H1 (cell line): ENCODE measurements around the gene EYA4. TPM values are rescaled to one million over a fixed set of nuclear protein-coding genes. Genes with fewer than 3 reads are reported as not detected.

Experiments used
- CTCF ChIA-PET: fragments of 300-600 bp; sonication (Branson Sonifier 250); formaldehyde crosslinking; loops from one replicate; lab custom pipeline; 2021; ENCODE audit not compliant: partially characterized antibody; lab: Charles Lee
- POLR2A ChIA-PET: fragments of 300-600 bp; sonication (Branson Sonifier 250); formaldehyde crosslinking; loops from one replicate; lab custom pipeline; 2021; ENCODE audit warnings: inconsistent platforms; ENCODE audit not compliant: partially characterized antibody; lab: Charles Lee
- DNase-seq, 2 experiments: peaks; one replicate each; pipeline versions ENCODE4 v3.0.0 to v3.0.0-alpha.2; 2010 to 2022; ENCODE audit warnings: low spot score in 2 of 2, low read depth in 1 of 2, mixed read lengths in 1 of 2
- FAIRE-seq: peaks from 2 replicates; lab custom pipeline; 2011; peaks lifted over from hg19 to GRCh38; lab: Jason Lieb, UNC
- H2AFZ ChIP-seq: 2 replicates; pipeline ENCODE4 v1.8.1; 2012; ENCODE audit warnings: low read length, inconsistent platforms
- H2AK5ac ChIP-seq: 2 replicates; pipeline ENCODE4 v1.6.1; 2013; ENCODE audit warnings: low read depth, low read length
- H2BK120ac ChIP-seq: replicated peaks from 2 replicates; pipeline ENCODE3; 2013; ENCODE audit warnings: low read depth, low read length, inconsistent platforms
- H2BK12ac ChIP-seq: 2 replicates; pipeline ENCODE4 v1.6.1; 2013; ENCODE audit warnings: low read depth, low read length
- H2BK15ac ChIP-seq: 2 replicates; pipeline ENCODE4 v1.6.1; 2013; ENCODE audit warnings: low read length
- H2BK20ac ChIP-seq: 2 replicates; pipeline ENCODE4 v1.6.1; 2013; ENCODE audit warnings: low read length
- H2BK5ac ChIP-seq: 2 replicates; pipeline ENCODE4 v1.6.1; 2013; ENCODE audit warnings: low read depth, low read length
- H3K14ac ChIP-seq: 2 replicates; pipeline ENCODE4 v1.6.1; 2013; ENCODE audit warnings: inconsistent platforms; ENCODE audit not compliant: insufficient read length
- H3K18ac ChIP-seq: 2 replicates; pipeline ENCODE4 v1.6.1; 2013; ENCODE audit warnings: low read length; ENCODE audit errors: extremely low read depth
- H3K23ac ChIP-seq: 2 replicates; pipeline ENCODE4 v1.6.1; 2013; ENCODE audit warnings: inconsistent platforms; ENCODE audit not compliant: insufficient read length
- H3K23me2 ChIP-seq: 2 replicates; pipeline ENCODE4 v1.6.1; 2013; ENCODE audit warnings: low read depth, low read length
- H3K27ac ChIP-seq: 2 replicates; pipeline ENCODE4 v1.6.1; 2011; ENCODE audit warnings: low read depth, low read length, inconsistent platforms
- H3K27me3 ChIP-seq, 4 experiments: replicated peaks in 1 of 4; 1 replicate in 1 of 4; 2 replicates in 3 of 4; pipeline versions ENCODE4 v1.6.1 to v1.8.1; 2011 to 2013; ENCODE audit warnings: low read length in 3 of 4, mild to moderate bottlenecking in 3 of 4, inconsistent platforms in 2 of 4, mixed read lengths in 2 of 4, moderate library complexity in 1 of 4; ENCODE audit not compliant: control insufficient read depth in 3 of 4, insufficient read depth in 3 of 4; ENCODE audit errors: extremely low read depth in 1 of 4
- H3K36me3 ChIP-seq, 4 experiments: 2 replicates each; pipeline versions ENCODE4 v1.6.1 to v1.8.1; 2011 to 2013; ENCODE audit warnings: mild to moderate bottlenecking in 4 of 4, low read length in 3 of 4, moderate library complexity in 2 of 4, control low read depth in 1 of 4, inconsistent platforms in 1 of 4; ENCODE audit not compliant: insufficient read depth in 4 of 4, control insufficient read depth in 2 of 4
- H3K4ac ChIP-seq: replicated peaks from 2 replicates; pipeline ENCODE3; 2013; ENCODE audit warnings: low read length, low read depth, mixed read lengths, inconsistent platforms; ENCODE audit not compliant: insufficient read length
- H3K4me1 ChIP-seq, 4 experiments: replicated peaks in 1 of 4; 1 replicate in 1 of 4; 2 replicates in 3 of 4; pipeline versions ENCODE4 v1.6.1 to v1.8.1; 2011 to 2013; ENCODE audit warnings: low read length in 3 of 4, inconsistent platforms in 2 of 4, mixed read lengths in 1 of 4; ENCODE audit not compliant: insufficient read depth in 4 of 4, control insufficient read depth in 3 of 4
- H3K4me2 ChIP-seq, 2 experiments: 2 replicates each; pipeline versions ENCODE4 v1.6.1 to v1.8.1; 2011 to 2013; ENCODE audit warnings: low read depth in 2 of 2, low read length in 2 of 2, control low read depth in 1 of 2, inconsistent platforms in 1 of 2, mild to moderate bottlenecking in 1 of 2; ENCODE audit not compliant: insufficient read depth in 1 of 2
- H3K4me3 ChIP-seq, 4 experiments: fragments of 200-600, 300-600 bp in 1 of 4; sonication (generic), shearing (Covaris generic), sonication (Bioruptor Twin) in 1 of 4; 2 replicates each; pipeline versions ENCODE4 v1.5.1 to v1.8.1; 2011 to 2016; ENCODE audit warnings: low read length in 4 of 4, low read depth in 3 of 4, control low read depth in 2 of 4, inconsistent platforms in 2 of 4, mild to moderate bottlenecking in 2 of 4, mixed read lengths in 1 of 4, moderate library complexity in 1 of 4; ENCODE audit not compliant: insufficient read depth in 2 of 4; ENCODE audit errors: extremely low read depth in 1 of 4
- H3K56ac ChIP-seq: replicated peaks from 2 replicates; pipeline ENCODE3; 2013; ENCODE audit warnings: low read depth, mild to moderate bottlenecking, mixed read lengths, low read length, inconsistent platforms; ENCODE audit not compliant: insufficient read length
- H3K79me1 ChIP-seq: 2 replicates; pipeline ENCODE4 v1.6.1; 2013; ENCODE audit warnings: low read depth, low read length, control low read depth
- H3K79me2 ChIP-seq, 2 experiments: 2 replicates each; pipeline versions ENCODE4 v1.6.1 to v1.8.1; 2012 to 2013; ENCODE audit warnings: low read length in 2 of 2, mild to moderate bottlenecking in 2 of 2, inconsistent platforms in 1 of 2; ENCODE audit not compliant: insufficient read depth in 2 of 2, control insufficient read depth in 1 of 2
- H3K9ac ChIP-seq, 4 experiments: replicated peaks in 1 of 4; 1 replicate in 1 of 4; 2 replicates in 3 of 4; pipeline versions ENCODE4 v1.6.1 to v1.8.1; 2011 to 2013; ENCODE audit warnings: low read depth in 3 of 4, low read length in 3 of 4, control low read depth in 2 of 4, mild to moderate bottlenecking in 2 of 4, moderate library complexity in 2 of 4, inconsistent platforms in 1 of 4; ENCODE audit errors: extremely low read depth in 1 of 4
- H3K9me3 ChIP-seq, 2 experiments: 2 replicates each; pipeline versions ENCODE4 v1.6.1 to v1.8.1; 2012 to 2013; ENCODE audit warnings: mild to moderate bottlenecking in 2 of 2, moderate library complexity in 2 of 2, control low read depth in 1 of 2, inconsistent platforms in 1 of 2, low read depth in 1 of 2, low read length in 1 of 2, mixed read lengths in 1 of 2; ENCODE audit not compliant: insufficient read depth in 2 of 2
- H4K20me1 ChIP-seq, 2 experiments: replicated peaks in 1 of 2; 2 replicates each; pipeline versions ENCODE3 to v1.8.1; 2011 to 2013; ENCODE audit warnings: inconsistent platforms in 2 of 2, low read length in 2 of 2, mild to moderate bottlenecking in 1 of 2; ENCODE audit not compliant: insufficient read depth in 2 of 2, control insufficient read depth in 1 of 2
- H4K5ac ChIP-seq: 2 replicates; pipeline ENCODE4 v1.6.1; 2013; ENCODE audit warnings: low read length, low read depth, mixed read lengths, inconsistent platforms; ENCODE audit not compliant: insufficient read length
- H4K8ac ChIP-seq: 2 replicates; pipeline ENCODE4 v1.8.0; 2013; ENCODE audit warnings: mild to moderate bottlenecking, moderate library complexity, low read length, inconsistent platforms; ENCODE audit not compliant: insufficient read depth; ENCODE audit errors: extremely low read depth
- H4K91ac ChIP-seq: replicated peaks from 2 replicates; pipeline ENCODE3; 2013; ENCODE audit warnings: low read length, mixed read lengths, inconsistent platforms; ENCODE audit not compliant: insufficient read length
- CREB1 ChIP-seq: IDR thresholded peaks from 2 replicates; pipeline ENCODE4 v1.6.1; 2012; ENCODE audit warnings: inconsistent platforms
- EGR1 ChIP-seq: IDR thresholded peaks from 2 replicates; pipeline ENCODE4 v1.6.1; 2011; ENCODE audit warnings: low read depth, low read length, borderline replicate concordance
- PHF8 ChIP-seq: fragments of 200-600 bp; sonication (generic); conservative IDR thresholded peaks from 2 replicates; pipeline ENCODE4 v1.7.1; 2012; ENCODE audit warnings: low read depth, mild to moderate bottlenecking, inconsistent platforms, low read length, moderate library complexity
- POU5F1 ChIP-seq: IDR thresholded peaks from 2 replicates; pipeline ENCODE4 v1.6.1; 2011; ENCODE audit warnings: low read depth, mild to moderate bottlenecking, low read length, moderate library complexity
- WGBS, 2 experiments: shearing (Covaris generic) in 1 of 2; methylation state at CpG; one replicate each; pipeline versions ENCODE4 v1.1.6 to v1.1.7; 2013 to 2015; ENCODE audit warnings: low lambda C conversion rate in 2 of 2, mixed read lengths in 2 of 2, inconsistent platforms in 1 of 2, low coverage in 1 of 2, missing lambda C conversion rate in 1 of 2; ENCODE audit not compliant: insufficient replicate concordance in 2 of 2, insufficient coverage in 1 of 2, insufficient read length in 1 of 2; ENCODE audit errors: extremely low coverage in 1 of 2, missing lambda C conversion rate in 1 of 2; 5-methylcytosine and 5-hydroxymethylcytosine counted together
- polyA plus RNA-seq, 7 experiments: library from polyadenylated mRNA; depleted of rRNA in 3 of 7; stranded (reverse) in 5 of 7; unstranded in 2 of 7; fragments of >200 nt in 5 of 7; fragments of 200-250 nt in 2 of 7; gene quantifications; 1 replicate in 5 of 7; 2 replicates in 1 of 7; 4 replicates in 1 of 7; pipeline versions ENCODE4 v1.2.1 to v1.2.3, GENCODE V29; 2011 to 2013; ENCODE audit warnings: missing spikeins in 2 of 7, mixed read lengths in 2 of 7
- total RNA-seq: library from RNA; stranded (reverse); fragmentation: NEBNext Ultra II Directional; extraction: Animal tissue kit (Norgen Biotek cat#: 25700); gene quantifications from 2 replicates; pipeline ENCODE4 v1.2.1, GENCODE V29; 2021
- TF ChIP-seq, protein P1 (sequence below), 3 experiments: IDR thresholded peaks; 1 replicate in 2 of 3; 2 replicates in 1 of 3; pipeline versions ENCODE4 v1.5.1 to v1.6.1; 2011; ENCODE audit warnings: low read length in 3 of 3, mild to moderate bottlenecking in 3 of 3, inconsistent platforms in 2 of 3, low read depth in 1 of 3, moderate library complexity in 1 of 3; ENCODE audit not compliant: insufficient read depth in 1 of 3; ENCODE audit errors: control extremely low read depth in 1 of 3

Gene EYA4
- total and polyA plus RNA-seq, 2 of the 8 experiments (the other 6 are each of a cell fraction or from before 2014, with no cell fraction given): 0.06 to 0.17 TPM

DNA sequence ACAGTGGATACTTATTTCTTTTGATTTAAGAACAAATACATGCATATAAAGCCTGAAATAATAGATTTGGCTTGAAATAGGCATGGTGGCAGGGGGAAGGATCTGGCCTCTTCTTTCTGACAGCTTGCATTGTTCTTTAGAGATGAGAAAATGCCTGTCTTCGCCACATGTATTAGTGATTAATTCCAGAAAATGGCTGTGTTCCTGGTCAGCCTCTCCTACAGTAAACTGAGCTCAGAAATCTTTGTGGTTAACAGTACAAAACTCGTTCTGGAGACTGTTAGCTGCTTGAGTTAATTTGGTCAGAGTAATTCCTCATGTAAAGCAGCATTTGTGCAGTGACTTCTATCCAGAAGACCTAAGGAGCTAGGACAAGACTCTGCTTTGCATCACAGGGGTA is 151.5 kb downstream of the EYA4 start:
- H3K36me3 ChIP-seq: no peaks in the 10 kb centered on the region
- H3K9ac ChIP-seq: no peak overlapping the region
- TF ChIP-seq POU5F1 (no peak), PHF8 (no peak), EGR1 (no peak), CREB1 (no peak)
- TF ChIP-seq, protein P1, sequence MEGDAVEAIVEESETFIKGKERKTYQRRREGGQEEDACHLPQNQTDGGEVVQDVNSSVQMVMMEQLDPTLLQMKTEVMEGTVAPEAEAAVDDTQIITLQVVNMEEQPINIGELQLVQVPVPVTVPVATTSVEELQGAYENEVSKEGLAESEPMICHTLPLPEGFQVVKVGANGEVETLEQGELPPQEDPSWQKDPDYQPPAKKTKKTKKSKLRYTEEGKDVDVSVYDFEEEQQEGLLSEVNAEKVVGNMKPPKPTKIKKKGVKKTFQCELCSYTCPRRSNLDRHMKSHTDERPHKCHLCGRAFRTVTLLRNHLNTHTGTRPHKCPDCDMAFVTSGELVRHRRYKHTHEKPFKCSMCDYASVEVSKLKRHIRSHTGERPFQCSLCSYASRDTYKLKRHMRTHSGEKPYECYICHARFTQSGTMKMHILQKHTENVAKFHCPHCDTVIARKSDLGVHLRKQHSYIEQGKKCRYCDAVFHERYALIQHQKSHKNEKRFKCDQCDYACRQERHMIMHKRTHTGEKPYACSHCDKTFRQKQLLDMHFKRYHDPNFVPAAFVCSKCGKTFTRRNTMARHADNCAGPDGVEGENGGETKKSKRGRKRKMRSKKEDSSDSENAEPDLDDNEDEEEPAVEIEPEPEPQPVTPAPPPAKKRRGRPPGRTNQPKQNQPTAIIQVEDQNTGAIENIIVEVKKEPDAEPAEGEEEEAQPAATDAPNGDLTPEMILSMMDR (IDR thresholded peaks at IDR 0.05; ENCODE audit: control extremely low read depth in 1 of 3, insufficient read depth in 1 of 3, low read depth in 1 of 3, low read length in 3 of 3): no peak
- H3K56ac ChIP-seq: no peak overlapping the region
- H2BK15ac ChIP-seq: no peak overlapping the region
- no peak overlapping the region for H3K14ac ChIP-seq
- no peak overlapping the region for H4K5ac ChIP-seq
- no peak for FAIRE-seq
- no peak overlapping the region for H2AK5ac ChIP-seq
- POLR2A ChIA-PET: no interaction called here
- no peaks in the 10 kb centered on the region for H3K23me2 ChIP-seq
- no peak overlapping the region for H2BK5ac ChIP-seq
- H3K27ac ChIP-seq: no peak overlapping the region
- H3K4me3 ChIP-seq: no peak overlapping the region
- H3K23ac ChIP-seq: no peak overlapping the region
- H3K79me1 ChIP-seq: no peaks in the 10 kb centered on the region
- H3K4ac ChIP-seq: no peak overlapping the region
- no peak overlapping the region for H3K18ac ChIP-seq
- no peak for DNase-seq
- H2BK120ac ChIP-seq: no peak overlapping the region
- no peak overlapping the region for H3K4me2 ChIP-seq
- H2BK12ac ChIP-seq: no peak overlapping the region
- WGBS, 2 experiments: 75% methylated on average over 2 of the region's 2 CpGs; no CpG with 5 or more reads in 1 of the 2 experiments
- no peaks in the 10 kb centered on the region for H3K9me3 ChIP-seq
- no peaks in the 10 kb centered on the region for H3K79me2 ChIP-seq
- no peak overlapping the region for H4K8ac ChIP-seq
- no peak overlapping the region for H2AFZ ChIP-seq
- no peak overlapping the region for H4K91ac ChIP-seq
- peak overlapping the region; percentile 23; the same call in 1 of the 2 replicates for H2BK20ac ChIP-seq
- H3K4me1 ChIP-seq: peaks cover 0 to 4% (median 1%) of the 10 kb centered on the region in 4 experiments; a peak in 1 of 7 replicates
- no peaks in the 10 kb centered on the region for H4K20me1 ChIP-seq
- H3K27me3 ChIP-seq: no peaks in the 10 kb centered on the region
- CTCF ChIA-PET: interaction anchor here (0.9 kb wide), 1 partner anchor 72 kb away, joined by 3 read pairs; no protein-coding TSS in a partner anchor
